Subcutaneous abdominal adipose tissue (tissue), 5 donors: Measurements from ENCODE around the gene MLN.
A peak's percentile ranks its signal among the peaks of the same experiment; 100 is the strongest.

ENCODE experiments used
- H3K27ac ChIP-seq: one replicate; pipeline ENCODE4 v1.7.0; 2013; ENCODE audit warnings: low read depth, mild to moderate bottlenecking, inconsistent platforms, low read length, moderate library complexity
- H3K27me3 ChIP-seq, 5 donors: one replicate each; pipeline ENCODE4 v1.7.0; 2013; ENCODE audit warnings: low read length in 5 of 5, inconsistent platforms in 1 of 5; ENCODE audit not compliant: control insufficient read depth in 5 of 5, insufficient read depth in 4 of 5
- H3K36me3 ChIP-seq, 5 donors: one replicate each; pipeline ENCODE4 v1.7.0; 2013; ENCODE audit warnings: low read length in 5 of 5; ENCODE audit not compliant: control insufficient read depth in 5 of 5, insufficient read depth in 5 of 5
- H3K4me1 ChIP-seq, 5 donors: one replicate each; pipeline ENCODE4 v1.7.0; 2013; ENCODE audit warnings: low read length in 5 of 5, mild to moderate bottlenecking in 3 of 5, moderate library complexity in 1 of 5; ENCODE audit not compliant: control insufficient read depth in 5 of 5, insufficient read depth in 5 of 5
- H3K4me3 ChIP-seq, 5 donors: one replicate each; pipeline ENCODE4 v1.7.0; 2013; ENCODE audit warnings: low read length in 5 of 5, low read depth in 1 of 5
- H3K9ac ChIP-seq, 5 donors: one replicate each; pipeline ENCODE4 v1.7.0; 2013; ENCODE audit warnings: low read length in 5 of 5, mild to moderate bottlenecking in 4 of 5, moderate library complexity in 3 of 5
- H3K9me3 ChIP-seq, 5 donors: one replicate each; pipeline ENCODE4 v1.7.0; 2013; ENCODE audit warnings: low read length in 5 of 5; ENCODE audit not compliant: control insufficient read depth in 5 of 5
- donor health status: healthy.
- donor health status: healthy.
- donor health status: healthy.
- donor health status: healthy.
- donor health status: healthy.

Gene MLN

GRCh38 chr6:33827546-33828451 is 24.0 kb upstream of the MLN start:
- Histone ChIP-seq H3K9ac (no peak overlapping the region), H3K27ac (no peak overlapping the region), H3K27me3 (peaks cover 13 to 25% (median 20%) of the 10 kb centered on the region in 5 donors), H3K4me3 (no peak overlapping the region), H3K36me3 (no peaks in the 10 kb centered on the region), H3K4me1 (peaks cover 0 to 8% (median 7%) of the 10 kb centered on the region in 5 donors), H3K9me3 (no peaks in the 10 kb centered on the region)

- no peak overlapping the region for H3K27ac ChIP-seq
- H3K36me3 ChIP-seq, result no peaks in the 10 kb centered on the region
- no peak overlapping the region for H3K9ac ChIP-seq
- peaks cover 0 to 8% (median 7%) of the 10 kb centered on the region in 5 donors for H3K4me1 ChIP-seq
- H3K27me3 ChIP-seq, result peaks cover 13 to 25% (median 20%) of the 10 kb centered on the region in 5 donors
- no peak overlapping the region for H3K4me3 ChIP-seq
- H3K9me3 ChIP-seq, result no peaks in the 10 kb centered on the region
Measured at GRCh38 chr6:33826537-33826936, 22.7 kb upstream of the MLN start.

GRCh38 chr6:33824461-33825154 is 20.8 kb upstream of the MLN start:
- Histone ChIP-seq H3K9ac (no peak overlapping the region), H3K27ac (no peak overlapping the region), H3K4me3 (peak overlapping the region in 3 of 5 donors; percentile 13 to 33 (median 24)), H3K27me3 (peaks cover 5 to 13% (median 10%) of the 10 kb centered on the region in 5 donors), H3K9me3 (no peaks in the 10 kb centered on the region), H3K4me1 (peaks cover 0 to 8% (median 7%) of the 10 kb centered on the region in 5 donors), H3K36me3 (no peaks in the 10 kb centered on the region)

- no peak overlapping the region for H3K9ac ChIP-seq
Measured at GRCh38 chr6:33823806-33824205, 20.0 kb upstream of the MLN start.

GRCh38 chr6:33822575-33823395 is 19.0 kb upstream of the MLN start:
- Histone ChIP-seq H3K27ac (no peak overlapping the region), H3K4me3 (no peak overlapping the region), H3K36me3 (no peaks in the 10 kb centered on the region), H3K9me3 (no peaks in the 10 kb centered on the region), H3K27me3 (peaks cover 0 to 7% (median 6%) of the 10 kb centered on the region in 5 donors), H3K4me1 (peaks cover 0 to 9% (median 7%) of the 10 kb centered on the region in 5 donors), H3K9ac (no peak overlapping the region)

More at GRCh38 chr6:33823806-33824205, 20.0 kb upstream of the MLN start:
- H3K9me3 ChIP-seq, result no peaks in the 10 kb centered on the region
- no peak overlapping the region for H3K27ac ChIP-seq
- H3K4me1 ChIP-seq, result peaks cover 0 to 8% (median 7%) of the 10 kb centered on the region in 5 donors
- H3K4me3 ChIP-seq, result no peak overlapping the region
- peaks cover 5 to 15% (median 8%) of the 10 kb centered on the region in 5 donors for H3K27me3 ChIP-seq
- H3K36me3 ChIP-seq, result no peaks in the 10 kb centered on the region

- no peak overlapping the region for H3K9ac ChIP-seq
- peaks cover 0 to 11% (median 6%) of the 10 kb centered on the region in 5 donors for H3K27me3 ChIP-seq
- H3K9me3 ChIP-seq, result no peaks in the 10 kb centered on the region
- H3K4me1 ChIP-seq, result peaks cover 0 to 18% (median 7%) of the 10 kb centered on the region in 5 donors
- no peak overlapping the region for H3K27ac ChIP-seq
- H3K4me3 ChIP-seq, result no peak overlapping the region
- H3K36me3 ChIP-seq, result no peaks in the 10 kb centered on the region
Measured at GRCh38 chr6:33820784-33821520, 17.1 kb upstream of the MLN start.

GRCh38 chr6:33820243-33820642 is 16.4 kb upstream of the MLN start:
- no peak overlapping the region for H3K9ac ChIP-seq
- H3K9me3 ChIP-seq, result no peaks in the 10 kb centered on the region
- H3K4me3 ChIP-seq, result no peak overlapping the region
- H3K27me3 ChIP-seq, result peaks cover 3 to 15% (median 7%) of the 10 kb centered on the region in 5 donors
- H3K4me1 ChIP-seq, result peaks cover 0 to 18% (median 7%) of the 10 kb centered on the region in 5 donors
- H3K27ac ChIP-seq, result no peak overlapping the region
- H3K36me3 ChIP-seq, result no peaks in the 10 kb centered on the region

- H3K27ac ChIP-seq, result no peak overlapping the region
- H3K36me3 ChIP-seq, result no peaks in the 10 kb centered on the region
- H3K4me1 ChIP-seq, result peaks cover 0 to 12% (median 0%) of the 10 kb centered on the region in 5 donors
- H3K9me3 ChIP-seq, result no peaks in the 10 kb centered on the region
- no peak overlapping the region for H3K9ac ChIP-seq
- no peak overlapping the region for H3K4me3 ChIP-seq
- peaks cover 7 to 20% (median 12%) of the 10 kb centered on the region in 5 donors for H3K27me3 ChIP-seq
Measured at GRCh38 chr6:33819021-33819420, 15.2 kb upstream of the MLN start.

- Histone ChIP-seq H3K9me3 (no peaks in the 10 kb centered on the region), H3K9ac (no peak overlapping the region), H3K4me3 (no peak overlapping the region), H3K4me1 (peaks cover 0 to 12% (median 0%) of the 10 kb centered on the region in 5 donors), H3K36me3 (no peaks in the 10 kb centered on the region), H3K27ac (no peak overlapping the region), H3K27me3 (peaks cover 14 to 27% (median 19%) of the 10 kb centered on the region in 5 donors)
Measured at GRCh38 chr6:33818293-33818692, 14.5 kb upstream of the MLN start.
